PFSK-1 (cell line): Measurements from ENCODE around the gene VWC2.

ENCODE experiments used
- FOXP2 ChIP-seq: optimal IDR thresholded peaks from 2 replicates; pipeline ENCODE3; 2011; ENCODE audit warnings: borderline replicate concordance, control low read depth, inconsistent platforms; ENCODE audit not compliant: insufficient read depth; ENCODE audit errors: extremely low read length, extremely low read depth
- POLR2AphosphoS5 ChIP-seq: IDR thresholded peaks from 2 replicates; pipeline ENCODE4 v1.6.1; 2012; ENCODE audit warnings: low read depth, mild to moderate bottlenecking, control low read depth, low read length, moderate library complexity
- REST ChIP-seq, 2 experiments: IDR thresholded peaks; 2 replicates each; pipeline versions ENCODE4 v1.6.1 to v1.8.0; 2011 to 2012; ENCODE audit warnings: low read depth in 2 of 2, low read length in 2 of 2, control low read depth in 1 of 2, inconsistent platforms in 1 of 2, mild to moderate bottlenecking in 1 of 2, moderate library complexity in 1 of 2; ENCODE audit not compliant: insufficient read depth in 1 of 2
- SIN3A ChIP-seq: IDR thresholded peaks from 2 replicates; pipeline ENCODE4 v1.6.1; 2012; ENCODE audit warnings: mild to moderate bottlenecking, low read length, moderate library complexity, borderline replicate concordance; ENCODE audit not compliant: insufficient read depth
- TAF1 ChIP-seq: IDR thresholded peaks from 2 replicates; pipeline ENCODE4 v1.6.1; 2012; ENCODE audit warnings: low read length, control low read depth, borderline replicate concordance; ENCODE audit not compliant: insufficient read depth

The VWC2 gene

GRCh38 chr7:49774459-49775064 lies 1.1 kb downstream of the VWC2 start:
- no peak for TF ChIP-seq REST (IDR thresholded peaks at IDR 0.05; ENCODE audit: insufficient read depth in 1 of 2, low read depth in 2 of 2, low read length in 2 of 2)
- TF ChIP-seq FOXP2 = no peak
- no peak for TF ChIP-seq SIN3A
- no peak for TF ChIP-seq POLR2AphosphoS5
- TF ChIP-seq TAF1 = no peak

GRCh38 chr7:49775065-49775948 lies 1.9 kb downstream of the VWC2 start:
- TF ChIP-seq REST (IDR thresholded peaks at IDR 0.05; ENCODE audit: insufficient read depth in 1 of 2, low read depth in 2 of 2, low read length in 2 of 2) (no peak), FOXP2 (no peak), SIN3A (no peak), POLR2AphosphoS5 (no peak), TAF1 (no peak)

DNA sequence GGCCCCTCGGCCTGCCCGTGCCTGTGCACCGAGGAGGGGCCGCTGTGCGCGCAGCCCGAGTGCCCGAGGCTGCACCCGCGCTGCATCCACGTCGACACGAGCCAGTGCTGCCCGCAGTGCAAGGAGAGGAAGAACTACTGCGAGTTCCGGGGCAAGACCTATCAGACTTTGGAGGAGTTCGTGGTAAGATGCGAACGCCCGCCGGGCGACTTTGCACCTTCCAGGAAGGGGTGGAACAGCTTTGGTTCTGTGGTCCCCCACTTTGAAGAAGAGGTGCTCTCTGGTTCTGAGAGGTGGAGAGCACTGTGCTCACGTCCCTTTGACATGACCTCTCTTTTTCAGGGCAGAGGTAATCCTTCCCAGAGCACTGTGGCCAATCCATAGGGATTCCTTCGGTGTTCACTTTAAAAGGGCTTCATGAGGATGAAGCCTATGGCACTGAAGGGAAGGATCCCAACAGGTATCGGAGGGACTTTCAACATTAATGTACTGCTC lies 2.6 kb downstream of the VWC2 start:
- TF ChIP-seq TAF1 = no peak
- TF ChIP-seq REST (IDR thresholded peaks at IDR 0.05; ENCODE audit: insufficient read depth in 1 of 2, low read depth in 2 of 2, low read length in 2 of 2) = no peak
- no peak for TF ChIP-seq SIN3A
- no peak for TF ChIP-seq POLR2AphosphoS5
- no peak for TF ChIP-seq FOXP2

GRCh38 chr7:49776994-49777393 lies 3.6 kb downstream of the VWC2 start:
- no peak for TF ChIP-seq REST (IDR thresholded peaks at IDR 0.05; ENCODE audit: insufficient read depth in 1 of 2, low read depth in 2 of 2, low read length in 2 of 2)
- TF ChIP-seq TAF1 = no peak
- TF ChIP-seq SIN3A = no peak
- no peak for TF ChIP-seq POLR2AphosphoS5
- TF ChIP-seq FOXP2 = no peak
